Liver (tissue), 3 donors: Measurements from ENCODE around the gene RAF1.
"Not testable (repeated sequence)": the region's sequence is repeated elsewhere in the genome, so short reads cannot be mapped to it uniquely, and the experiment has no call there.

Experiments
- CTCF ChIP-seq: fragments of 150-350 bp; IDR thresholded peaks from 2 replicates; pipeline ENCODE4 v1.5.1; 2017; ENCODE audit warnings: improper control_type of control experiment, low read depth, low read length; ENCODE audit not compliant: missing input control
- RXRA ChIP-seq, 2 donors: IDR thresholded peaks; 2 replicates each; pipeline ENCODE4 v1.6.1; 2017 to 2018; ENCODE audit warnings: antibody characterized with exemption in 2 of 2, mild to moderate bottlenecking in 1 of 2
- ZBTB33 ChIP-seq: IDR thresholded peaks from 2 replicates; pipeline ENCODE4 v1.6.1; 2016; ENCODE audit warnings: antibody characterized with exemption
- donor health status: healthy.
- donor health status: healthy.

GRCh38 chr3:12624964-12625363, 39.0 kb downstream of the RAF1 start:
- TF ChIP-seq ZBTB33; RXRA (IDR thresholded peaks at IDR 0.05); CTCF: not testable (repeated sequence)
